GM18517 (cell line): ENCODE measurements around the gene CSNK2A2.

Experiments
- ATAC-seq: cut with Tn5 transposase; IDR thresholded peaks from one replicate; pipeline ENCODE4 v1.9.1; 2021; ENCODE audit warnings: mild to moderate bottlenecking, moderate library complexity; ENCODE audit not compliant: unreplicated experiment

CSNK2A2 gene

GRCh38 chr16:58114827-58115825 lies 82.8 kb downstream of the CSNK2A2 start:
- no peak for ATAC-seq

- no peak for ATAC-seq
Observed at GRCh38 chr16:58111302-58111627, 86.6 kb downstream of the CSNK2A2 start.

- no peak for ATAC-seq
Observed at GRCh38 chr16:58110571-58111301, 87.2 kb downstream of the CSNK2A2 start.

GRCh38 chr16:58109881-58110280 lies 88.0 kb downstream of the CSNK2A2 start:
- ATAC-seq = no peak

- peak; percentile 60 for ATAC-seq
Observed at GRCh38 chr16:58109330-58109729, 88.6 kb downstream of the CSNK2A2 start.
